Endothelial cell of umbilical vein (primary cell): ENCODE results near the gene SPEF2. TPM values are rescaled to one million over a fixed set of nuclear protein-coding genes. Genes with fewer than 3 reads are reported as not detected.

Experiments
- BruUV-seq: library from RNA; stranded (reverse); fragments of 400-500 nt; replicated peaks from 2 replicates; lab custom pipeline; 2021; lab: Mats Ljungman, UMichigan
- CTCF ChIA-PET: fragments of 300-600, 350-600 bp; sonication (Branson Sonifier 250); formaldehyde crosslinking; loops from one replicate; lab custom pipeline; 2021; ENCODE audit warnings: antibody characterized with exemption, inconsistent platforms; lab: Charles Lee
- POLR2A ChIA-PET: fragments of 300-600, 350-600 bp; sonication (Branson Sonifier 250); formaldehyde crosslinking; loops from one replicate; lab custom pipeline; 2021; ENCODE audit warnings: antibody characterized with exemption, inconsistent platforms; lab: Charles Lee
- DNase-seq: peaks from one replicate; pipeline ENCODE4 v3.0.0-alpha.2; 2011; ENCODE audit warnings: low read depth, low spot score
- FAIRE-seq: peaks from 2 replicates; lab custom pipeline; 2011; peaks lifted over from hg19 to GRCh38; lab: Jason Lieb, UNC
- H2AFZ ChIP-seq: 2 replicates; pipeline ENCODE4 v1.6.0; 2012; ENCODE audit warnings: low read depth, low read length, control low read depth, inconsistent platforms
- H3K27ac ChIP-seq: 2 replicates; pipeline ENCODE4 v1.5.1; 2011; ENCODE audit warnings: low read depth, mild to moderate bottlenecking, control low read depth, low read length, moderate library complexity; ENCODE audit not compliant: insufficient read depth
- H3K27me3 ChIP-seq, 2 experiments: 2 replicates each; pipeline versions ENCODE4 v1.6.0 to v1.6.1; 2011; ENCODE audit warnings: low read length in 2 of 2, mixed read lengths in 1 of 2; ENCODE audit not compliant: control insufficient read depth in 2 of 2, insufficient read depth in 2 of 2
- H3K36me3 ChIP-seq, 2 experiments: 2 replicates in 1 of 2; 3 replicates in 1 of 2; pipeline ENCODE4 v1.5.1; 2011; ENCODE audit warnings: low read length in 2 of 2, mild to moderate bottlenecking in 1 of 2, moderate library complexity in 1 of 2; ENCODE audit not compliant: control insufficient read depth in 2 of 2, insufficient read depth in 2 of 2; ENCODE audit errors: extremely low read depth in 1 of 2
- H3K4me1 ChIP-seq: 3 replicates; pipeline ENCODE4 v1.5.1; 2011; ENCODE audit warnings: mild to moderate bottlenecking, low read length; ENCODE audit not compliant: control insufficient read depth, insufficient read depth; ENCODE audit errors: extremely low read depth
- H3K4me2 ChIP-seq: 2 replicates; pipeline ENCODE4 v1.6.1; 2011; ENCODE audit warnings: low read length, control low read depth, mixed read lengths; ENCODE audit not compliant: insufficient read depth
- H3K4me3 ChIP-seq, 3 experiments: fragments of 200-600 bp in 1 of 3; sonication (generic), shearing (Covaris generic) in 1 of 3; replicated peaks in 1 of 3; 2 replicates each; pipeline ENCODE4 v1.5.1; 2011 to 2016; ENCODE audit warnings: control low read depth in 3 of 3, low read length in 3 of 3, mild to moderate bottlenecking in 2 of 3, inconsistent platforms in 1 of 3, low read depth in 1 of 3, moderate library complexity in 1 of 3; ENCODE audit not compliant: insufficient read depth in 1 of 3
- H3K79me2 ChIP-seq: 2 replicates; pipeline ENCODE4 v1.6.0; 2012; ENCODE audit warnings: low read length, inconsistent platforms; ENCODE audit not compliant: control insufficient read depth, insufficient read depth
- H3K9ac ChIP-seq: replicated peaks from 2 replicates; pipeline ENCODE3; 2011; ENCODE audit warnings: low read length, control low read depth; ENCODE audit not compliant: insufficient read depth; ENCODE audit errors: extremely low read depth
- H3K9me1 ChIP-seq: replicated peaks from 3 replicates; pipeline ENCODE4 v1.6.0; 2011; ENCODE audit warnings: mild to moderate bottlenecking, low read length; ENCODE audit not compliant: control insufficient read depth, insufficient read depth; ENCODE audit errors: extremely low read depth
- H3K9me3 ChIP-seq: replicated peaks from 2 replicates; pipeline ENCODE4 v1.5.1; 2012; ENCODE audit warnings: low read length, inconsistent platforms; ENCODE audit not compliant: control insufficient read depth, insufficient read depth
- H4K20me1 ChIP-seq: replicated peaks from 2 replicates; pipeline ENCODE3; 2011; ENCODE audit warnings: mild to moderate bottlenecking, low read length; ENCODE audit not compliant: control insufficient read depth, insufficient read depth; ENCODE audit errors: extremely low read depth
- EZH2 ChIP-seq: IDR thresholded peaks from 2 replicates; pipeline ENCODE4 v1.6.1; 2012; ENCODE audit warnings: borderline replicate concordance, low read depth, mild to moderate bottlenecking, moderate library complexity, low read length, inconsistent platforms; ENCODE audit not compliant: severe bottlenecking
- FOS ChIP-seq: IDR thresholded peaks from 2 replicates; pipeline ENCODE4 v1.6.1; 2011; ENCODE audit warnings: mild to moderate bottlenecking, low read length, moderate library complexity, borderline replicate concordance; ENCODE audit not compliant: insufficient read depth
- GATA2 ChIP-seq: IDR thresholded peaks from 2 replicates; pipeline ENCODE4 v1.7.0; 2011; ENCODE audit warnings: low read depth, mild to moderate bottlenecking, moderate library complexity, mixed read lengths, low read length; ENCODE audit not compliant: insufficient read length, insufficient read depth
- JUN ChIP-seq: IDR thresholded peaks from 2 replicates; pipeline ENCODE4 v1.6.1; 2011; ENCODE audit warnings: borderline replicate concordance, low read depth; ENCODE audit not compliant: insufficient read length, insufficient read depth
- MAX ChIP-seq: IDR thresholded peaks from 2 replicates; pipeline ENCODE4 v1.6.1; 2011; ENCODE audit not compliant: insufficient read depth, insufficient read length
- MYC ChIP-seq: IDR thresholded peaks from one replicate; pipeline ENCODE4 v1.6.1; 2011; ENCODE audit warnings: mild to moderate bottlenecking, low read depth, low read length
- POLR2A ChIP-seq: IDR thresholded peaks from 2 replicates; pipeline ENCODE4 v1.6.1; 2012; ENCODE audit warnings: low read depth, mild to moderate bottlenecking, control low read depth, low read length
- POLR2AphosphoS5 ChIP-seq: IDR thresholded peaks from 2 replicates; pipeline ENCODE4 v1.6.1; 2012; ENCODE audit warnings: low read depth, mild to moderate bottlenecking, control low read depth, low read length, moderate library complexity; ENCODE audit not compliant: insufficient read depth
- dilution Hi-C: fragments of 300-500 bp; cut with MboI; formaldehyde crosslinking; loops from one replicate; pipeline ENCODE4 v1.15.0; 2019; ENCODE audit warnings: low sequenced_read_pairs; ENCODE audit not compliant: extremely low pct_ligation_motif_present
- intact Hi-C: fragments of 100-400 bp; cut with micrococcal nuclease; formaldehyde crosslinking; loops from one replicate; pipeline ENCODE4 v1.10.0; 2022
- polyA plus RNA-seq, 4 experiments: library from polyadenylated mRNA; depleted of rRNA in 3 of 4; stranded (reverse) in 3 of 4; unstranded in 1 of 4; fragments of >200 nt; gene quantifications; 2 replicates each; pipeline versions ENCODE4 v1.2.1 to v1.2.3, GENCODE V29; 2011 to 2012; ENCODE audit warnings: missing spikeins in 1 of 4
- total RNA-seq: library from RNA; stranded (reverse); gene quantifications from 2 replicates; pipeline ENCODE4 v1.2.3, GENCODE V29; 2021
- TF ChIP-seq, protein P1 (sequence below), 2 donors: IDR thresholded peaks; 1 replicate in 1 of 2; 2 replicates in 1 of 2; pipeline ENCODE4 v1.5.1; 2011; ENCODE audit warnings: low read length in 2 of 2, mild to moderate bottlenecking in 2 of 2, moderate library complexity in 2 of 2, control low read depth in 1 of 2, inconsistent platforms in 1 of 2, low read depth in 1 of 2; ENCODE audit not compliant: insufficient read depth in 1 of 2; ENCODE audit errors: extremely low read depth in 1 of 2

SPEF2 gene
- total and polyA plus RNA-seq, 2 donors (not counting 3 experiments of a cell fraction or from before 2014, with no cell fraction given), result 0.28 to 0.73 TPM

- Histone ChIP-seq H3K79me2 (no peaks in the 10 kb centered on the region), H3K9me3 (no peaks in the 10 kb centered on the region), H3K27me3 (no peaks in the 10 kb centered on the region), H3K4me3 (no peak within 1 kb of the TSS), H3K9me1 (no peaks in the 10 kb centered on the region), H3K36me3 (no peaks in the 10 kb centered on the region), H4K20me1 (no peaks in the 10 kb centered on the region), H3K9ac (no peak within 1 kb of the TSS), H3K27ac (peak within 1 kb of the TSS; percentile 68), H2AFZ (peak within 1 kb of the TSS; percentile 92), H3K4me2 (peak within 1 kb of the TSS; percentile 71), H3K4me1 (peaks cover 24% of the 10 kb centered on the region)
- BruUV-seq, result TSS peak; percentile 76
- FAIRE-seq (no peak), DNase-seq (peak; percentile 47)
- POLR2A ChIA-PET, result no interaction called here
- dilution Hi-C loops (no loop called here), intact Hi-C loops (loop anchor here (2.0 kb wide), 1 partner anchor 74 kb away; no protein-coding TSS in a partner anchor)
- CTCF ChIA-PET, result interaction anchor here (2.3 to 4.3 kb wide), 3 partner anchors 68 to 206 kb away, joined by 8 to 16 read pairs (median 14); no protein-coding TSS in a partner anchor
- no peak for TF ChIP-seq EZH2
- TF ChIP-seq JUN, result peak; percentile 4
- TF ChIP-seq GATA2, result peak; percentile 29
These were observed 239.2 kb downstream of the SPEF2 start, which contains the start of gene IL7R for GRCh38 chr5:35856765-35857351. TSS of gene IL7R (plus strand) at chr5:35856891. CDS start at chr5:35856978, 87 bp downstream.

DNA sequence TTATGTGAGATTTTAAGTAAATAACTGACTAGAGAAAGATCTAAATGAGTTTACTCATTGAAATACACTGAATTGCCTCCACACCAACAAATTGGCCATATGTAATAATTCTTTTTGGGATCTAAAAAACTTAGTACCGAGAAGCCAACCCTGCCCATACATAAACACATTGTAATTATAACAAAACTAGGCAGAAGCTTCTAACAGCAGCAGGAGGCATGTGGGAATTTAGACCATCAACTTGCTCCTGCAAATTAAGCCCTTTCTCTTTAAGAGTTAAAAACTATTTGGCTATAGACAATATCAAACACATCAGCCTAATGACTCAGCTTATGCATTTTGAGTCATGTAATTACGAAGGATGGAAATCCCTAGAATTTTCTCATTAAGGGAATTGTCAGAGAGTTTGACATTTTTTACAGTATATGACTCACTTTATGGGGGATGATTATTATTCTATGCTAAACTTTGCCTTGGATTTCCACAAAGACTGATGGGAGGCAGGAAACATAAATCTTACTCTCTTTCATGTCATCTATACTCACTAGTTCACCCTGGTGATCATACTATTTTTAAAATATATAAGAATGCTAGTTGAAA lies 240.0 kb downstream of the SPEF2 start:
- peak; percentile 74 for FAIRE-seq
- H3K79me2 ChIP-seq, result no peaks in the 10 kb centered on the region
- H3K4me2 ChIP-seq, result peak overlapping the region; percentile 71
- no peaks in the 10 kb centered on the region for H3K36me3 ChIP-seq
- no peaks in the 10 kb centered on the region for H3K9me3 ChIP-seq
- DNase-seq, result peak; percentile 91
- no peaks in the 10 kb centered on the region for H3K27me3 ChIP-seq
- no TSS peak for BruUV-seq
- no peak overlapping the region for H3K9ac ChIP-seq
- CTCF ChIA-PET, result interaction anchor here (1.0 to 4.3 kb wide), 6 partner anchors 22 to 206 kb away, joined by 3 to 16 read pairs (median 6); no protein-coding TSS in a partner anchor
- TF ChIP-seq EZH2 (no peak), POLR2AphosphoS5 (peak; percentile 17), MYC (no peak), JUN (peak; percentile 94), MAX (no peak), POLR2A (no peak), FOS (peak; percentile 98), GATA2 (peak; percentile 50)
- TF ChIP-seq, protein P1, sequence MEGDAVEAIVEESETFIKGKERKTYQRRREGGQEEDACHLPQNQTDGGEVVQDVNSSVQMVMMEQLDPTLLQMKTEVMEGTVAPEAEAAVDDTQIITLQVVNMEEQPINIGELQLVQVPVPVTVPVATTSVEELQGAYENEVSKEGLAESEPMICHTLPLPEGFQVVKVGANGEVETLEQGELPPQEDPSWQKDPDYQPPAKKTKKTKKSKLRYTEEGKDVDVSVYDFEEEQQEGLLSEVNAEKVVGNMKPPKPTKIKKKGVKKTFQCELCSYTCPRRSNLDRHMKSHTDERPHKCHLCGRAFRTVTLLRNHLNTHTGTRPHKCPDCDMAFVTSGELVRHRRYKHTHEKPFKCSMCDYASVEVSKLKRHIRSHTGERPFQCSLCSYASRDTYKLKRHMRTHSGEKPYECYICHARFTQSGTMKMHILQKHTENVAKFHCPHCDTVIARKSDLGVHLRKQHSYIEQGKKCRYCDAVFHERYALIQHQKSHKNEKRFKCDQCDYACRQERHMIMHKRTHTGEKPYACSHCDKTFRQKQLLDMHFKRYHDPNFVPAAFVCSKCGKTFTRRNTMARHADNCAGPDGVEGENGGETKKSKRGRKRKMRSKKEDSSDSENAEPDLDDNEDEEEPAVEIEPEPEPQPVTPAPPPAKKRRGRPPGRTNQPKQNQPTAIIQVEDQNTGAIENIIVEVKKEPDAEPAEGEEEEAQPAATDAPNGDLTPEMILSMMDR (IDR thresholded peaks at IDR 0.05; ENCODE audit: extremely low read depth in 1 of 2, insufficient read depth in 1 of 2, low read depth in 1 of 2, low read length in 2 of 2), result no peak
- POLR2A ChIA-PET, result no interaction called here
- dilution Hi-C loops, result no loop called here
- peaks cover 26% of the 10 kb centered on the region for H3K4me1 ChIP-seq
- H2AFZ ChIP-seq, result peak overlapping the region; percentile 92
- no peaks in the 10 kb centered on the region for H4K20me1 ChIP-seq
- no peak overlapping the region for H3K4me3 ChIP-seq
- intact Hi-C loops, result loop anchor here (2.0 kb wide), 1 partner anchor 75 kb away; no protein-coding TSS in a partner anchor
- no peaks in the 10 kb centered on the region for H3K9me1 ChIP-seq
- H3K27ac ChIP-seq, result peak overlapping the region; percentile 68
